WTC11 (cell line): ENCODE measurements around the gene ZDHHC14. TPM values are rescaled to one million over a fixed set of nuclear protein-coding genes. Genes with fewer than 3 reads are reported as not detected.

Source experiments
- ATAC-seq: fragments of 200-7000 bp; cut with Tn5 transposase; 2 replicates; pipeline ENCODE4 v1.10.0; 2021; ENCODE audit warnings: mild to moderate bottlenecking, moderate library complexity
- CTCF ChIA-PET: fragments of 300-600 bp; sonication (Branson Sonifier 250); formaldehyde crosslinking; loops from one replicate; lab custom pipeline; 2021; ENCODE audit warnings: antibody characterized with exemption; lab: Charles Lee
- POLR2A ChIA-PET: fragments of 350-600 bp; sonication (Branson Sonifier 250); formaldehyde crosslinking; loops from one replicate; lab custom pipeline; 2021; ENCODE audit warnings: antibody characterized with exemption; lab: Charles Lee
- DNase-seq: peaks from one replicate; pipeline ENCODE4 v3.0.0; 2021; ENCODE audit warnings: low spot score
- H3K27ac Mint-ChIP-seq: 2 replicates; pipeline ENCODE4 v1.8.0; 2021; ENCODE audit warnings: mixed read lengths
- H3K27me3 Mint-ChIP-seq: 2 replicates; pipeline ENCODE4 v1.8.0; 2021; ENCODE audit warnings: low read depth, mild to moderate bottlenecking, moderate library complexity, mixed read lengths
- H3K36me3 Mint-ChIP-seq: 2 replicates; pipeline ENCODE4 v1.8.0; 2021; ENCODE audit warnings: mixed read lengths
- H3K4me1 Mint-ChIP-seq: 2 replicates; pipeline ENCODE4 v1.8.0; 2022; ENCODE audit warnings: mixed read lengths
- H3K4me3 Mint-ChIP-seq: 2 replicates; pipeline ENCODE4 v1.8.0; 2021; ENCODE audit warnings: mild to moderate bottlenecking, moderate library complexity, mixed read lengths
- H3K9me3 Mint-ChIP-seq: 2 replicates; pipeline ENCODE4 v1.8.0; 2021; ENCODE audit warnings: mixed read lengths
- E2F4 ChIP-seq: sonication (generic); formaldehyde crosslinking; IDR thresholded peaks from 2 replicates; pipeline ENCODE4 v1.8.1; 2022; ENCODE audit warnings: low read depth, mild to moderate bottlenecking, moderate library complexity, missing genetic modification reagents, borderline replicate concordance
- EMX1 ChIP-seq: fragments of 250-450 bp; sonication (Bioruptor Pico); IDR thresholded peaks from 2 replicates; pipeline ENCODE4 v1.8.0; 2021; ENCODE audit warnings: mild to moderate bottlenecking
- ESRRA ChIP-seq: sonication (generic); formaldehyde crosslinking; IDR thresholded peaks from 2 replicates; pipeline ENCODE4 v1.8.1; 2022; ENCODE audit warnings: mild to moderate bottlenecking, missing genetic modification reagents, borderline replicate concordance
- GTF2I ChIP-seq: fragments of 250-450 bp; sonication (Bioruptor Pico); conservative IDR thresholded peaks from 2 replicates; pipeline ENCODE4 v1.4.0; 2021; ENCODE audit warnings: mild to moderate bottlenecking
- HMGXB4 ChIP-seq: sonication (generic); formaldehyde crosslinking; IDR thresholded peaks from 2 replicates; pipeline ENCODE4 v1.8.1; 2023; ENCODE audit warnings: mild to moderate bottlenecking, moderate library complexity, missing genetic modification reagents
- NR2C2 ChIP-seq: sonication (generic); formaldehyde crosslinking; IDR thresholded peaks from 2 replicates; pipeline ENCODE4 v1.8.0; 2022; ENCODE audit warnings: mild to moderate bottlenecking, missing genetic modification reagents
- SMAD4 ChIP-seq: sonication (generic); formaldehyde crosslinking; IDR thresholded peaks from 2 replicates; pipeline ENCODE4 v1.8.0; 2022; ENCODE audit warnings: mild to moderate bottlenecking, missing genetic modification reagents
- SP1 ChIP-seq: sonication (generic); formaldehyde crosslinking; conservative IDR thresholded peaks from 2 replicates; pipeline ENCODE4 v1.8.1; 2022; ENCODE audit warnings: missing genetic modification reagents
- ZNF232 ChIP-seq: sonication (generic); formaldehyde crosslinking; IDR thresholded peaks from 2 replicates; pipeline ENCODE4 v1.8.0; 2022; ENCODE audit warnings: mild to moderate bottlenecking, missing genetic modification reagents
- ZNF512 ChIP-seq: sonication (generic); formaldehyde crosslinking; IDR thresholded peaks from 2 replicates; pipeline ENCODE4 v1.8.1; 2022; ENCODE audit warnings: missing genetic modification reagents, borderline replicate concordance
- total RNA-seq: library from RNA; stranded (reverse); gene quantifications from 3 replicates; pipeline ENCODE4 v1.2.3, GENCODE V29; 2021
- TF ChIP-seq, protein P1 (sequence below): sonication (generic); formaldehyde crosslinking; IDR thresholded peaks from 2 replicates; pipeline ENCODE4 v1.8.0; 2023; ENCODE audit warnings: missing genetic modification reagents
- TF ChIP-seq, protein P2 (sequence below): fragments of 250-450 bp; sonication (Bioruptor Pico); IDR thresholded peaks from 2 replicates; pipeline ENCODE4 v1.9.0; 2021; ENCODE audit warnings: moderate library complexity, mild to moderate bottlenecking, inconsistent platforms, borderline replicate concordance
- TF ChIP-seq, protein P3 (sequence below): sonication (generic); formaldehyde crosslinking; IDR thresholded peaks from 2 replicates; pipeline ENCODE4 v1.8.0; 2022; ENCODE audit warnings: missing genetic modification reagents
- TF ChIP-seq, protein P4 (sequence below): sonication (generic); formaldehyde crosslinking; IDR thresholded peaks from 2 replicates; pipeline ENCODE4 v1.8.1; 2023; ENCODE audit warnings: mild to moderate bottlenecking, missing genetic modification reagents, moderate library complexity

The ZDHHC14 gene
- total RNA-seq, 1 experiment from 2014 or later: 6.6 TPM

- no peak overlapping the region for H3K27ac Mint-ChIP-seq
- POLR2A ChIA-PET: interaction anchor here (0.6 kb wide), 1 partner anchor 135 kb away, joined by 3 read pairs; no protein-coding TSS in a partner anchor
These were observed 182.8 kb downstream of the ZDHHC14 start for GRCh38 chr6:157563611-157564284.

DNA sequence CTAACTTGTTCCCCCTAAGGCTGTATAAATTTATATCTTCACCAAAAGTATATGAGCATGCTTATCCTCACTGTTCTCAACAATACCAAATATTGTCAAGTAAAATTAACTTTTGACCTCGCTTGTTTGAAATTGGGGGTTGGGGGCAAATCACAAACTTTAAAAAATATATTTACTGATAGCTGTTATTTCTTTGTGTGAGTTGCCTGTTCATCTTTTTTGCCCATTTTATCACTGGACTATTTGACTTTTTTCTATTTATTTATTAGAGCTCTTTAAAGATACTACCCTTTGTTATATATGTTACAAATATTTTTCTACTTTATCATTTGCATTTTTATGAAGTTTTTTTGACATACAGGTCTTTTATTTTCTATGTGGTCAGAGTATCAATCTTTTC lies 187.7 kb downstream of the ZDHHC14 start:
- ChIA-PET POLR2A (no interaction called here), CTCF (interaction anchor here (1.0 kb wide), 1 partner anchor 254 kb away, joined by 6 read pairs; no protein-coding TSS in a partner anchor)
- Mint-ChIP-seq H3K27ac (no peak overlapping the region), H3K9me3 (peaks cover 8% of the 10 kb centered on the region; the same call in 1 of the 2 replicates), H3K27me3 (no peaks in the 10 kb centered on the region), H3K36me3 (peaks cover 11% of the 10 kb centered on the region), H3K4me1 (peaks cover 16% of the 10 kb centered on the region), H3K4me3 (no peak overlapping the region)
- TF ChIP-seq HMGXB4 (CRISPR knock-in tag): no peak
- no peak for TF ChIP-seq ZNF232 (CRISPR knock-in tag)
- TF ChIP-seq NR2C2 (CRISPR knock-in tag): no peak
- no peak for TF ChIP-seq SMAD4
- no peak for TF ChIP-seq GTF2I (CRISPR knock-in tag)
- TF ChIP-seq E2F4 (CRISPR knock-in tag): no peak
- no peak for TF ChIP-seq SP1 (CRISPR knock-in tag)
- TF ChIP-seq, protein P1, sequence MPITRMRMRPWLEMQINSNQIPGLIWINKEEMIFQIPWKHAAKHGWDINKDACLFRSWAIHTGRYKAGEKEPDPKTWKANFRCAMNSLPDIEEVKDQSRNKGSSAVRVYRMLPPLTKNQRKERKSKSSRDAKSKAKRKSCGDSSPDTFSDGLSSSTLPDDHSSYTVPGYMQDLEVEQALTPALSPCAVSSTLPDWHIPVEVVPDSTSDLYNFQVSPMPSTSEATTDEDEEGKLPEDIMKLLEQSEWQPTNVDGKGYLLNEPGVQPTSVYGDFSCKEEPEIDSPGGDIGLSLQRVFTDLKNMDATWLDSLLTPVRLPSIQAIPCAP (CRISPR knock-in tag): no peak
- TF ChIP-seq, protein P2, sequence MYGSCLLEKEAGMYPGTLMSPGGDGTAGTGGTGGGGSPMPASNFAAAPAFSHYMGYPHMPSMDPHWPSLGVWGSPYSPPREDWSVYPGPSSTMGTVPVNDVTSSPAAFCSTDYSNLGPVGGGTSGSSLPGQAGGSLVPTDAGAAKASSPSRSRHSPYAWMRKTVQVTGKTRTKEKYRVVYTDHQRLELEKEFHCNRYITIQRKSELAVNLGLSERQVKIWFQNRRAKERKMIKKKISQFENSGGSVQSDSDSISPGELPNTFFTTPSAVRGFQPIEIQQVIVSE (CRISPR knock-in tag): no peak
- no peak for TF ChIP-seq ESRRA (CRISPR knock-in tag)
- no peak for TF ChIP-seq EMX1
- TF ChIP-seq ZNF512 (CRISPR knock-in tag): no peak
- TF ChIP-seq, protein P3, sequence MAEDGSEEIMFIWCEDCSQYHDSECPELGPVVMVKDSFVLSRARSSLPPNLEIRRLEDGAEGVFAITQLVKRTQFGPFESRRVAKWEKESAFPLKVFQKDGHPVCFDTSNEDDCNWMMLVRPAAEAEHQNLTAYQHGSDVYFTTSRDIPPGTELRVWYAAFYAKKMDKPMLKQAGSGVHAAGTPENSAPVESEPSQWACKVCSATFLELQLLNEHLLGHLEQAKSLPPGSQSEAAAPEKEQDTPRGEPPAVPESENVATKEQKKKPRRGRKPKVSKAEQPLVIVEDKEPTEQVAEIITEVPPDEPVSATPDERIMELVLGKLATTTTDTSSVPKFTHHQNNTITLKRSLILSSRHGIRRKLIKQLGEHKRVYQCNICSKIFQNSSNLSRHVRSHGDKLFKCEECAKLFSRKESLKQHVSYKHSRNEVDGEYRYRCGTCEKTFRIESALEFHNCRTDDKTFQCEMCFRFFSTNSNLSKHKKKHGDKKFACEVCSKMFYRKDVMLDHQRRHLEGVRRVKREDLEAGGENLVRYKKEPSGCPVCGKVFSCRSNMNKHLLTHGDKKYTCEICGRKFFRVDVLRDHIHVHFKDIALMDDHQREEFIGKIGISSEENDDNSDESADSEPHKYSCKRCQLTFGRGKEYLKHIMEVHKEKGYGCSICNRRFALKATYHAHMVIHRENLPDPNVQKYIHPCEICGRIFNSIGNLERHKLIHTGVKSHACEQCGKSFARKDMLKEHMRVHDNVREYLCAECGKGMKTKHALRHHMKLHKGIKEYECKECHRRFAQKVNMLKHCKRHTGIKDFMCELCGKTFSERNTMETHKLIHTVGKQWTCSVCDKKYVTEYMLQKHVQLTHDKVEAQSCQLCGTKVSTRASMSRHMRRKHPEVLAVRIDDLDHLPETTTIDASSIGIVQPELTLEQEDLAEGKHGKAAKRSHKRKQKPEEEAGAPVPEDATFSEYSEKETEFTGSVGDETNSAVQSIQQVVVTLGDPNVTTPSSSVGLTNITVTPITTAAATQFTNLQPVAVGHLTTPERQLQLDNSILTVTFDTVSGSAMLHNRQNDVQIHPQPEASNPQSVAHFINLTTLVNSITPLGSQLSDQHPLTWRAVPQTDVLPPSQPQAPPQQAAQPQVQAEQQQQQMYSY: no peak
- DNase-seq (no peak), ATAC-seq (no peak)

More at GRCh38 chr6:157563611-157564284, 182.8 kb downstream of the ZDHHC14 start:
- DNase-seq (no peak), ATAC-seq (no peak)
- Mint-ChIP-seq H3K27me3 (no peaks in the 10 kb centered on the region), H3K36me3 (peaks cover 9% of the 10 kb centered on the region), H3K4me1 (0 out of 2 replicates have a peak, but pooled peaks cover 2% of the 10 kb centered on the region), H3K4me3 (no peak overlapping the region), H3K9me3 (peaks cover 6% of the 10 kb centered on the region; the same call in 1 of the 2 replicates)
- CTCF ChIA-PET: no interaction called here
- TF ChIP-seq, protein P2 (CRISPR knock-in tag): no peak
- TF ChIP-seq, protein P4, sequence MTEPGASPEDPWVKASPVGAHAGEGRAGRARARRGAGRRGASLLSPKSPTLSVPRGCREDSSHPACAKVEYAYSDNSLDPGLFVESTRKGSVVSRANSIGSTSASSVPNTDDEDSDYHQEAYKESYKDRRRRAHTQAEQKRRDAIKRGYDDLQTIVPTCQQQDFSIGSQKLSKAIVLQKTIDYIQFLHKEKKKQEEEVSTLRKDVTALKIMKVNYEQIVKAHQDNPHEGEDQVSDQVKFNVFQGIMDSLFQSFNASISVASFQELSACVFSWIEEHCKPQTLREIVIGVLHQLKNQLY: no peak
